CD14-positive monocyte (primary cell): ENCODE results near the gene ZFP14. TPM values are rescaled to one million over a fixed set of nuclear protein-coding genes. Genes with fewer than 3 reads are reported as not detected.
"Not testable (repeated sequence)": the region's sequence is repeated elsewhere in the genome, so short reads cannot be mapped to it uniquely, and the experiment has no call there.

Experiments
- DNase-seq, 3 donors: peaks; one replicate each; pipeline ENCODE4 v3.0.0-alpha.2; 2011 to 2022
- H2AFZ ChIP-seq: 2 replicates; pipeline ENCODE4 v1.6.0; 2012; ENCODE audit warnings: mild to moderate bottlenecking, low read depth, low read length, inconsistent platforms; ENCODE audit not compliant: insufficient read depth, poor library complexity, severe bottlenecking
- H3K27ac ChIP-seq, 2 donors: 1 replicate in 1 of 2; 2 replicates in 1 of 2; pipeline ENCODE4 v1.5.1; 2012 to 2013; ENCODE audit warnings: low read length in 2 of 2, control low read depth in 1 of 2, inconsistent platforms in 1 of 2, low read depth in 1 of 2, mild to moderate bottlenecking in 1 of 2
- H3K27me3 ChIP-seq, 2 donors: one replicate each; pipeline versions ENCODE4 v1.6.0 to v1.6.1; 2011 to 2013; ENCODE audit warnings: low read length in 2 of 2; ENCODE audit not compliant: control insufficient read depth in 2 of 2, insufficient read depth in 2 of 2
- H3K36me3 ChIP-seq, 2 donors: replicated peaks in 1 of 2; 1 replicate in 1 of 2; 2 replicates in 1 of 2; pipeline versions ENCODE4 v1.5.1 to v1.6.1; 2012 to 2013; ENCODE audit warnings: low read length in 2 of 2, control low read depth in 1 of 2, inconsistent platforms in 1 of 2, mild to moderate bottlenecking in 1 of 2; ENCODE audit not compliant: insufficient read depth in 2 of 2, control insufficient read depth in 1 of 2
- H3K4me1 ChIP-seq, 2 donors: 1 replicate in 1 of 2; 2 replicates in 1 of 2; pipeline versions ENCODE4 v1.5.1 to v1.6.1; 2012 to 2013; ENCODE audit warnings: low read length in 2 of 2, control low read depth in 1 of 2, inconsistent platforms in 1 of 2, mild to moderate bottlenecking in 1 of 2, moderate library complexity in 1 of 2; ENCODE audit not compliant: insufficient read depth in 2 of 2, control insufficient read depth in 1 of 2
- H3K4me2 ChIP-seq: replicated peaks from 2 replicates; pipeline ENCODE3; 2012; ENCODE audit warnings: low read length, moderate library complexity, mild to moderate bottlenecking; ENCODE audit not compliant: poor library complexity, severe bottlenecking; ENCODE audit errors: extremely low read depth
- H3K4me3 ChIP-seq, 3 experiments: fragments of 200-600 bp in 1 of 3; sonication (generic) in 1 of 3; replicated peaks in 1 of 3; 1 replicate in 2 of 3; 2 replicates in 1 of 3; pipeline ENCODE4 v1.5.1; 2011 to 2013; ENCODE audit warnings: low read length in 3 of 3, mild to moderate bottlenecking in 3 of 3, control low read depth in 2 of 3, low read depth in 2 of 3, inconsistent platforms in 1 of 3, moderate library complexity in 1 of 3
- H3K79me2 ChIP-seq: 2 replicates; pipeline ENCODE4 v1.6.0; 2012; ENCODE audit warnings: mild to moderate bottlenecking, control low read depth, inconsistent platforms, low read length, moderate library complexity; ENCODE audit not compliant: insufficient read depth
- H3K9ac ChIP-seq: 2 replicates; pipeline ENCODE4 v1.6.0; 2017; ENCODE audit warnings: low read length, mild to moderate bottlenecking; ENCODE audit not compliant: insufficient read depth, poor library complexity, severe bottlenecking
- H3K9me3 ChIP-seq, 2 donors: replicated peaks in 1 of 2; 1 replicate in 1 of 2; 2 replicates in 1 of 2; pipeline versions ENCODE4 v1.5.1 to v1.6.1; 2012 to 2013; ENCODE audit warnings: low read length in 2 of 2, control low read depth in 1 of 2; ENCODE audit not compliant: control insufficient read depth in 1 of 2, insufficient read depth in 1 of 2
- H4K20me1 ChIP-seq: 2 replicates; pipeline ENCODE4 v1.6.0; 2012; ENCODE audit warnings: mild to moderate bottlenecking, low read length, control low read depth, moderate library complexity; ENCODE audit not compliant: insufficient read depth
- H3K27ac Mint-ChIP-seq, 7 donors: one replicate each; pipeline ENCODE4 v1.8.0; 2020; ENCODE audit warnings: mild to moderate bottlenecking in 7 of 7, mixed read lengths in 7 of 7, moderate library complexity in 6 of 7, inconsistent platforms in 2 of 7
- H3K27me3 Mint-ChIP-seq, 3 donors: one replicate each; pipeline ENCODE4 v1.8.0; 2021 to 2022; ENCODE audit warnings: low read depth in 3 of 3, mild to moderate bottlenecking in 3 of 3, mixed read lengths in 3 of 3, moderate library complexity in 3 of 3, inconsistent platforms in 1 of 3
- H3K36me3 Mint-ChIP-seq, 2 donors: one replicate each; pipeline ENCODE4 v1.8.0; 2020; ENCODE audit warnings: mixed read lengths in 2 of 2, inconsistent platforms in 1 of 2, mild to moderate bottlenecking in 1 of 2
- H3K4me1 Mint-ChIP-seq: one replicate; pipeline ENCODE4 v1.8.0; 2020; ENCODE audit warnings: mild to moderate bottlenecking, mixed read lengths
- H3K4me3 Mint-ChIP-seq, 2 donors: one replicate each; pipeline ENCODE4 v1.8.0; 2020; ENCODE audit warnings: mild to moderate bottlenecking in 2 of 2, mixed read lengths in 2 of 2, moderate library complexity in 1 of 2
- H3K9me3 Mint-ChIP-seq, 7 donors: one replicate each; pipeline ENCODE4 v1.8.0; 2020 to 2022; ENCODE audit warnings: mixed read lengths in 7 of 7, mild to moderate bottlenecking in 6 of 7, moderate library complexity in 6 of 7, inconsistent platforms in 2 of 7
- WGBS: methylation state at CpG from one replicate; pipeline ENCODE4 v1.1.5; 2013; ENCODE audit warnings: missing lambda C conversion rate; ENCODE audit not compliant: insufficient coverage; 5-methylcytosine and 5-hydroxymethylcytosine counted together
- intact Hi-C, 2 donors: fragments of 100-400 bp; cut with micrococcal nuclease; formaldehyde crosslinking; loops; one replicate each; pipeline versions ENCODE4 v1.15.0 to v1.15.1; 2023
- polyA plus RNA-seq, 3 donors: library from polyadenylated mRNA; depleted of rRNA in 1 of 3; unstranded in 2 of 3; stranded (reverse) in 1 of 3; fragments of 300-500 nt in 2 of 3; fragments of >200 nt in 1 of 3; fragmentation: Illumina TruSeq in 2 of 3; gene quantifications; 1 replicate in 2 of 3; 2 replicates in 1 of 3; pipeline ENCODE4 v1.2.3, GENCODE V29; 2012 to 2021

ZFP14 gene
- polyA plus RNA-seq, 3 donors, result 0.72 to 1.9 (median 1.1) TPM

- intact Hi-C loops, result not testable (repeated sequence)
These were observed 68.5 kb downstream of the ZFP14 start for GRCh38 chr19:36310416-36310990.

GRCh38 chr19:36309759-36310158 lies 69.2 kb downstream of the ZFP14 start:
- H3K27me3 ChIP-seq, H3K9ac ChIP-seq, H3K27me3 Mint-ChIP-seq, intact Hi-C loops, DNase-seq, H3K27ac Mint-ChIP-seq, H3K4me2 ChIP-seq, H3K36me3 ChIP-seq, H3K4me1 ChIP-seq, H3K9me3 ChIP-seq, H4K20me1 ChIP-seq, H3K36me3 Mint-ChIP-seq, H3K79me2 ChIP-seq, H2AFZ ChIP-seq, H3K4me3 ChIP-seq, H3K27ac ChIP-seq, H3K4me1 Mint-ChIP-seq: not testable (repeated sequence)
- peak overlapping the region in 1 of 2 donors; percentile 54 for H3K4me3 Mint-ChIP-seq
- WGBS, result no CpG with 5 or more reads among the region's 23 CpGs
- H3K9me3 Mint-ChIP-seq, result peaks cover 3 to 25% (median 10%) of the 10 kb centered on the region in 7 donors

More at GRCh38 chr19:36310416-36310990, 68.5 kb downstream of the ZFP14 start:
- not testable (repeated sequence) for H3K4me3 ChIP-seq, H4K20me1 ChIP-seq, H3K27ac ChIP-seq, H3K27me3 ChIP-seq, H3K4me2 ChIP-seq, H3K36me3 Mint-ChIP-seq, H3K27me3 Mint-ChIP-seq, H3K4me1 ChIP-seq, H3K9ac ChIP-seq, H3K27ac Mint-ChIP-seq, H3K4me1 Mint-ChIP-seq, H2AFZ ChIP-seq, H3K79me2 ChIP-seq, H3K36me3 ChIP-seq, H3K9me3 ChIP-seq, H3K4me3 Mint-ChIP-seq, DNase-seq
- no CpG with 5 or more reads among the region's 5 CpGs for WGBS
- peaks cover 2 to 26% (median 9%) of the 10 kb centered on the region in 7 donors for H3K9me3 Mint-ChIP-seq

GRCh38 chr19:36309309-36309708 lies 69.7 kb downstream of the ZFP14 start:
- intact Hi-C loops, H3K4me1 ChIP-seq, H3K36me3 Mint-ChIP-seq, H3K27ac ChIP-seq, H3K4me1 Mint-ChIP-seq, H3K27me3 ChIP-seq, H4K20me1 ChIP-seq, DNase-seq, H3K4me3 ChIP-seq, H3K4me2 ChIP-seq, H2AFZ ChIP-seq, H3K27me3 Mint-ChIP-seq, H3K27ac Mint-ChIP-seq, H3K9ac ChIP-seq, H3K79me2 ChIP-seq, H3K36me3 ChIP-seq, H3K9me3 ChIP-seq: not testable (repeated sequence)
- 93% methylated on average over 21 of the region's 39 CpGs for WGBS
- Mint-ChIP-seq H3K4me3 (peak overlapping the region in 1 of 2 donors; percentile 54), H3K9me3 (peaks cover 0 to 22% (median 9%) of the 10 kb centered on the region in 7 donors)

- not testable (repeated sequence) for H3K27ac Mint-ChIP-seq
These were observed 86.7 kb downstream of the ZFP14 start for GRCh38 chr19:36292317-36292716.

More at GRCh38 chr19:36292317-36292716, 86.7 kb downstream of the ZFP14 start:
- H3K27me3 Mint-ChIP-seq, H3K9me3 ChIP-seq, H3K27ac ChIP-seq, H3K36me3 Mint-ChIP-seq, intact Hi-C loops, DNase-seq, H3K9me3 Mint-ChIP-seq, H3K4me1 Mint-ChIP-seq, H2AFZ ChIP-seq, H3K4me2 ChIP-seq, H4K20me1 ChIP-seq, H3K79me2 ChIP-seq, H3K4me3 ChIP-seq, H3K36me3 ChIP-seq, H3K4me1 ChIP-seq, H3K27me3 ChIP-seq, H3K9ac ChIP-seq, H3K4me3 Mint-ChIP-seq: not testable (repeated sequence)
- WGBS, result no CpG with 5 or more reads among the region's 30 CpGs
